ENCODE measurements around the gene ANP32E. TPM values are rescaled to one million over a fixed set of nuclear protein-coding genes. Genes with fewer than 3 reads are reported as not detected.

ANP32E gene
- total and polyA plus RNA-seq, 2 of the 13 experiments (the other 11 are each of a cell fraction or from before 2014, with no cell fraction given): 10.3 to 53.0 TPM

GRCh38 chr1:150235852-150236613, at the start of gene ANP32E (continued):
- TF ChIP-seq, protein P1, sequence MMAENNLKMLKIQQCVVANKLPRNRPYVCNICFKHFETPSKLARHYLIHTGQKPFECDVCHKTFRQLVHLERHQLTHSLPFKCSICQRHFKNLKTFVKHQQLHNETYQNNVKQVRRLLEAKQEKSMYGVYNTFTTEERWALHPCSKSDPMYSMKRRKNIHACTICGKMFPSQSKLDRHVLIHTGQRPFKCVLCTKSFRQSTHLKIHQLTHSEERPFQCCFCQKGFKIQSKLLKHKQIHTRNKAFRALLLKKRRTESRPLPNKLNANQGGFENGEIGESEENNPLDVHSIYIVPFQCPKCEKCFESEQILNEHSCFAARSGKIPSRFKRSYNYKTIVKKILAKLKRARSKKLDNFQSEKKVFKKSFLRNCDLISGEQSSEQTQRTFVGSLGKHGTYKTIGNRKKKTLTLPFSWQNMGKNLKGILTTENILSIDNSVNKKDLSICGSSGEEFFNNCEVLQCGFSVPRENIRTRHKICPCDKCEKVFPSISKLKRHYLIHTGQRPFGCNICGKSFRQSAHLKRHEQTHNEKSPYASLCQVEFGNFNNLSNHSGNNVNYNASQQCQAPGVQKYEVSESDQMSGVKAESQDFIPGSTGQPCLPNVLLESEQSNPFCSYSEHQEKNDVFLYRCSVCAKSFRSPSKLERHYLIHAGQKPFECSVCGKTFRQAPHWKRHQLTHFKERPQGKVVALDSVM (CRISPR knock-in tag; IDR thresholded peaks at IDR 0.05): no peak
- TF ChIP-seq, protein P2, sequence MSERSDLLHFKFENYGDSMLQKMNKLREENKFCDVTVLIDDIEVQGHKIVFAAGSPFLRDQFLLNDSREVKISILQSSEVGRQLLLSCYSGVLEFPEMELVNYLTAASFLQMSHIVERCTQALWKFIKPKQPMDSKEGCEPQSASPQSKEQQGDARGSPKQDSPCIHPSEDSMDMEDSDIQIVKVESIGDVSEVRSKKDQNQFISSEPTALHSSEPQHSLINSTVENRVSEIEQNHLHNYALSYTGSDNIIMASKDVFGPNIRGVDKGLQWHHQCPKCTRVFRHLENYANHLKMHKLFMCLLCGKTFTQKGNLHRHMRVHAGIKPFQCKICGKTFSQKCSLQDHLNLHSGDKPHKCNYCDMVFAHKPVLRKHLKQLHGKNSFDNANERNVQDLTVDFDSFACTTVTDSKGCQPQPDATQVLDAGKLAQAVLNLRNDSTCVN (CRISPR knock-in tag; IDR thresholded peaks at IDR 0.05; ENCODE audit: borderline replicate concordance): peak; percentile 68; the same call in 1 of the 2 replicates
- TF ChIP-seq ARNTL (CRISPR knock-in tag; IDR thresholded peaks at IDR 0.05) (peak; percentile 81; the same call in 1 of the 2 replicates), ZNF546 (CRISPR knock-in tag; conservative IDR thresholded peaks at IDR 0.05) (no peak), KLF12 (CRISPR knock-in tag; IDR thresholded peaks at IDR 0.05; ENCODE audit: borderline replicate concordance) (peak; percentile 87; the same call in 1 of the 2 replicates), FOXC1 (CRISPR knock-in tag; IDR thresholded peaks at IDR 0.05; ENCODE audit: borderline replicate concordance) (peak; percentile 87; the same call in 1 of the 2 replicates), ZNF407 (CRISPR knock-in tag; IDR thresholded peaks at IDR 0.05; ENCODE audit: not compliant biosample characterization) (no peak), ZNF484 (CRISPR knock-in tag; IDR thresholded peaks at IDR 0.05; ENCODE audit: borderline replicate concordance, low read depth) (no peak), FOSL2 (CRISPR knock-in tag; IDR thresholded peaks at IDR 0.05) (peak; percentile 57; the same call in 1 of the 2 replicates), FOXA1 (IDR thresholded peaks at IDR 0.05) (no peak), FOXA1 (CRISPR knock-in tag; IDR thresholded peaks at IDR 0.05) (peak; percentile 76)
- TF ChIP-seq, protein P3, sequence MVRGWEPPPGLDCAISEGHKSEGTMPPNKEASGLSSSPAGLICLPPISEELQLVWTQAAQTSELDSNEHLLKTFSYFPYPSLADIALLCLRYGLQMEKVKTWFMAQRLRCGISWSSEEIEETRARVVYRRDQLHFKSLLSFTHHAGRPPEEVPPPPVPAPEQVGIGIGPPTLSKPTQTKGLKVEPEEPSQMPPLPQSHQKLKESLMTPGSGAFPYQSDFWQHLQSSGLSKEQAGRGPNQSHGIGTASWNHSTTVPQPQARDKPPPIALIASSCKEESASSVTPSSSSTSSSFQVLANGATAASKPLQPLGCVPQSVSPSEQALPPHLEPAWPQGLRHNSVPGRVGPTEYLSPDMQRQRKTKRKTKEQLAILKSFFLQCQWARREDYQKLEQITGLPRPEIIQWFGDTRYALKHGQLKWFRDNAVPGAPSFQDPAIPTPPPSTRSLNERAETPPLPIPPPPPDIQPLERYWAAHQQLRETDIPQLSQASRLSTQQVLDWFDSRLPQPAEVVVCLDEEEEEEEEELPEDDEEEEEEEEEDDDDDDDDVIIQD (CRISPR knock-in tag; IDR thresholded peaks at IDR 0.05; ENCODE audit: low read depth): no peak
- TF ChIP-seq, protein P4, sequence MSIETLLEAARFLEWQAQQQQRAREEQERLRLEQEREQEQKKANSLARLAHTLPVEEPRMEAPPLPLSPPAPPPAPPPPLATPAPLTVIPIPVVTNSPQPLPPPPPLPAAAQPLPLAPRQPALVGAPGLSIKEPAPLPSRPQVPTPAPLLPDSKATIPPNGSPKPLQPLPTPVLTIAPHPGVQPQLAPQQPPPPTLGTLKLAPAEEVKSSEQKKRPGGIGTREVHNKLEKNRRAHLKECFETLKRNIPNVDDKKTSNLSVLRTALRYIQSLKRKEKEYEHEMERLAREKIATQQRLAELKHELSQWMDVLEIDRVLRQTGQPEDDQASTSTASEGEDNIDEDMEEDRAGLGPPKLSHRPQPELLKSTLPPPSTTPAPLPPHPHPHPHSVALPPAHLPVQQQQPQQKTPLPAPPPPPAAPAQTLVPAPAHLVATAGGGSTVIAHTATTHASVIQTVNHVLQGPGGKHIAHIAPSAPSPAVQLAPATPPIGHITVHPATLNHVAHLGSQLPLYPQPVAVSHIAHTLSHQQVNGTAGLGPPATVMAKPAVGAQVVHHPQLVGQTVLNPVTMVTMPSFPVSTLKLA (IDR thresholded peaks at IDR 0.05): peak; percentile 67
